Adipose tissue (tissue), 3 donors: ENCODE measurements around the gene SMC1B. TPM values are rescaled to one million over a fixed set of nuclear protein-coding genes. Genes with fewer than 3 reads are reported as not detected.

Source experiments
- H3K27ac ChIP-seq: one replicate; pipeline ENCODE4 v1.5.1; 2013; ENCODE audit warnings: low read depth, low read length
- WGBS, 3 donors: extraction: QIAGEN DNeasy Blood & Tissue Kit; methylation state at CpG; one replicate each; pipeline ENCODE4 v1.1.7; 2013; 5-methylcytosine and 5-hydroxymethylcytosine counted together
- polyA plus RNA-seq, 3 donors: library from polyadenylated mRNA; stranded (reverse); fragments of 200-250 nt; gene quantifications; one replicate each; pipeline ENCODE4 v1.2.3, GENCODE V29; 2013
- donor health status: healthy with polysubstance abuse.
- donor health status: Bipolar disorder and iron deficiency.
- donor health status: healthy.

The SMC1B gene
- polyA plus RNA-seq, 3 donors, result 0.01 to 0.02 TPM; not detected in 1

- 92 to 94% (median 94%) methylated on average over 23 of the region's 23 CpGs for WGBS, 3 donors
- no peak overlapping the region for H3K27ac ChIP-seq
Measured at GRCh38 chr22:45425531-45426265, 12.3 kb upstream of the SMC1B start.

DNA sequence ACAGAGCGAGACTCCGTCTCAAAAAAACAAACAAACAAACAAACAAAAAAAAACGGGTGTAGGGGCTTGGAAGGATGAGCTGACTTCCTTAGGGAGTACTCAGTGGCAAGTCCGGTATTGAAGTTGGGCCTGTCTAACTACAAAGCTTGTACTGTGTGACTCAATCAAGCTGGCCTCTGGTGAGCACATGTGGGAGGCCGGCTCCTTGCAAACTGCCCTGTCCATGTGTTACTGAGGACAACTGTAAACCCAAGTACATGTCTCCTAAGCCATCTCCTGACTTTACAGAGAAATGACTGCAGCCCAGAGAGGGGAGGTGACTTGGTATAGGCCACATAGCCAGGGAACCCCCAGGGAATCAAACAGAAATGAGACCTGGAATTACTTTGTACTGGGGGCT, 11.7 kb upstream of the SMC1B start:
- H3K27ac ChIP-seq, result no peak overlapping the region
- 65 to 71% (median 68%) methylated on average over 5 of the region's 5 CpGs for WGBS, 3 donors

DNA sequence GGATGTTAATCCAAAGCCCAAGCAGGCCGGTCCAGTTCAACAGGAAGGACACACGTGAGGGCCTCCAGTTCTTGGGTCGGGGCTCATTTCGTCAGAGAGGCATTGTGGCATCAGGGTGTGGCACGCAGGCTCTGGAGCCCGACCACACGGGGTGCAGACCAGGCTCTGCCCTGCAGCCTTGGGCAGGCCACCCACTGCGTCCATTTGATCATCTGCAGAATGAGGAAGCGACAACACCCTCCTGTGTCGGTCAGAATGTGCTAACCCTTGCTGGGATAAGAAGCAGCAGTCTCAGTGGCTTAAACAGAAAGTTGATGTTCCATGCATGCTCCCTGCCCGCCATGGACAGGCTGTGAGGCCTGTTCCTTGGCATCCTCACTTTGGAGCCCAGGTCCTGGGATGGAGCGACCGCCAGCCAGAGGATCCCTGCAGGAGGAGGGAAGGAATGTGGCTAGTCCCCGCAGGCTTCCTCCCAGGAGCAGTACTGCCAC, 10.9 kb upstream of the SMC1B start:
- WGBS, 3 donors, result 76 to 89% (median 79%) methylated on average over 14 of the region's 14 CpGs
- no peak overlapping the region for H3K27ac ChIP-seq

GRCh38 chr22:45423524-45423923, 10.1 kb upstream of the SMC1B start:
- H3K27ac ChIP-seq, result no peak overlapping the region
- 83 to 92% (median 85%) methylated on average over 4 of the region's 4 CpGs for WGBS, 3 donors

DNA sequence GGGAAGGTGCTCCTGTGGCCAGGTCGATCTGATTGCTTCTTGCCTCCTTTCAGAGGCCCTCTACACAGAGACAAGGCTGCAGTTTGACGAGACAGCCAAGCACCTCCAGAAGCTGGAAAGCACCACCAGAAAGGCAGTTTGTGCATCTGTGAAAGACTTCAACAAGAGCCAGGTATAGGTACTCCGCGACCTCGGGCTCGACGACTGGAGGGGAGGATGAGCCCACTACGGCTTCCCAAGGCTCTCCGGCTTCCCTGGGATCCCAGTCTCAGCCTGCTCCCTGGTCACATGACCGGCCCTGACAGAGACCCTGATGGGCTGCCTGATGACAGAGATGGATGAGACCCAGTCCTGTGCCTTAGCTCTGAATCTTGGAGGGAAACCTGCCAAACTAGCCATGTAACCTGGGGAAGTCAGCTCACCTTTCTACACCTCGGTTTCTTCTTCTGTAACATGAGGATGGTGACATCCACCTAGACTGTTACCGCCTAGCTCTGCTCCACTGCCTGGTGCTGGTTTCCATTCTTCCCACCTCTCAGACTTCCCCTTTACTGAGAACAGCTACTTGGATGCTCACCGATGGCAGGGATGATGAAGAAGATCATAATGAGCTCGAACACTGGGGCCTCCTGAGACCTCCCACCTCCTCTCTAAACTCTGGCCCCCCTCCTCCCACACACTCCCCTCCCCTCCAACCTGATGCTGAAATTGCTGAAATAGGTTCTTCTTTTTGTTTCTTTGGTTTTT, 9.0 kb upstream of the SMC1B start:
- H3K27ac ChIP-seq, result no peak overlapping the region
- WGBS, 3 donors, result 90 to 92% (median 92%) methylated on average over 14 of the region's 14 CpGs

- 70 to 78% (median 77%) methylated on average over 2 of the region's 2 CpGs for WGBS, 3 donors
- H3K27ac ChIP-seq, result no peak overlapping the region
Measured at GRCh38 chr22:45421349-45422055, 8.1 kb upstream of the SMC1B start.

- H3K27ac ChIP-seq, result no peak overlapping the region
- WGBS, 3 donors, result 85 to 98% (median 95%) methylated on average over 2 of the region's 2 CpGs
Measured at GRCh38 chr22:45420539-45420938, 7.1 kb upstream of the SMC1B start.

- H3K27ac ChIP-seq, result no peak overlapping the region
- WGBS, 3 donors, result 56 to 90% (median 89%) methylated on average over 4 of the region's 4 CpGs
Measured at GRCh38 chr22:45420011-45420410, 6.6 kb upstream of the SMC1B start.

DNA sequence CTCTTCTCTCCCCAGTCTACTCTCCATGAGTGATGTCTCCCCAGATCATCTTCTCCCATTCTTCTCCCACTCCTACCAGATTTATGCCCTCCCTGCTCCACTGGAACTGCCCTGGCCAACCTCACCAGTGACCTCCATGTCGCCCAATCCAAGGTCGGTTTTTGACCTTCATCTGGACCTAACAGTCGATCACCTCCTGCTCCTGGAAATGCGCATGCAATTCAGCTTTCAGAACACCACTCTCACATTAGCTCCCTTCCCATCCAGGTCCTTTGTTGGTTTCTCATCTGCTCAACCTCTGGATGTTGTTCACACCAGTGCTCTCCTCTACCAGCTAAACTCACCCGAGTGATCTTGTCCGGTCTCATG, 5.4 kb upstream of the SMC1B start:
- H3K27ac ChIP-seq, result no peak overlapping the region
- 93 to 98% (median 96%) methylated on average over 6 of the region's 6 CpGs for WGBS, 3 donors

DNA sequence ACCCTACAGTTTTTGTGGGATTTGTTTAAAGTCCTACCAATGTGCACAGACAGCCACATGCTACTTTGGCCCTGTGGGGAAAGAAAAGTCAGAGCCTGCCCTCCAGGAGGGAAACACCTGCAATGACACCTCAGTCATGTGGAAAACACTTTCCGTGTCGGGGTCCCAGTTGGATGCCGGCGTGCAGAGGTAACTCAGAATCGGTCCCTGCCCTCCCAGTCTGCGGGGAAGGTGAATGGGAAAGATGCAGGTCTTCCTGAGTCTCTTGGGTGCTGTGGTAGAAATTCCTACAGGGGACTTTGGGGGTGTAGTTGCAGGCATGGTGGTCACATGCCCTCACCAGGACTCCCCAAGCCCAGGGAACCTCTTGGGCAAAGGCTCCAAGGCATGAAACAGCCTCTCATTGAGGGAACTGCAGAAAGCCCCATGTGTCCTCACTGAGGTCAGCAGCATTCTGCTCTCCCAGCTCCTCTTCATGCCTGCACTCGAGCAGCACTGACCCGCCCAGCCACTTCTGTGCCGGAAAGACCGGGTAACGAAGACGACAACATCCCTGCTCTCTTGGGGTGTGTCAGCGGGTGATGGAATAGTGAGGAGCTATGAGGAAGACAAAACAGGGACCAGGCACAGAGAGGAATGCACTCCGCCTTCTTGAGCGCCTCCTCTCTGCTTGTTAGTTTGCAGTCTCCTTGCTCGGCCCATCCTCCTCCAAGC, 4.8 kb upstream of the SMC1B start:
- 94 to 97% (median 96%) methylated on average over 16 of the region's 16 CpGs for WGBS, 3 donors
- H3K27ac ChIP-seq, result no peak overlapping the region

DNA sequence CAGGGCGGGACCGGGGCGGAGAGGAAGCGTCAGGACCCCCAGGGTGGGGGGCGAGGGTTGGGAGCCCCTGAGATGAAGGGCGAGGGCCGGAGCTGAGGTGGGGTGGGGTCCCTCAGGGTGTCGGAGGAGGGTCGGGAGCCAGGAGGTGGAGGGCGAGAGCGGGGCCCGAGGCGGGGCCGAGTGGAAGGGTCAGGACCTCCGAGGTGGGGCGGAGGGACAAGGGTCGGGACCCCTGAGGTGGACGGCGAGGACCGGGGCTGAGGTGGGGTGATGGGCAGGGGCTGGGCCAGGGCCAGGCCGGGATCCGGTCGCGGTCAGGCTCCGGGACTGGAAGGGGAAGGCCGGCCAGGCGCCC, 409 bp downstream of the SMC1B start:
- 88 to 92% (median 88%) methylated on average over 25 to 27 of the region's 27 CpGs for WGBS, 3 donors
- no peak overlapping the region for H3K27ac ChIP-seq

DNA sequence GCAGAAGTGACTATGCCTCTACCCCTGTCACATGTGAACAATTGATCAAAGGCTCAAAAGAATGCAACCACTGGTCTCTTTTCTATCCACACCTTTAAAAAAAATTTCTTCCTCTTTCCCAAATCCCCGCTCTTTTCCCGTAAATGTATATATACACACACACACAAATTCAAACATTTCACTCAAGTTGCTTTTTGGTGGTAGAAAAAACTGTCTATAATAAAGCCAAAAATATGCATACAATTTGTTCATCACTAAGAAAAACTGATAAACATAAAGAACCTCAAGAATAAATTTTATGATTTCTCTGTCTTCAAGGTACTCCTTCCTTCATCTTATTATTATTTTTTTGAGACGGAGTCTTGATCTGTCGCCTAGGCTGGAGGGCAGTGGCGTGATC, 5.6 kb downstream of the SMC1B start:
- 96 to 98% (median 97%) methylated on average over 5 of the region's 5 CpGs for WGBS, 3 donors
- no peak overlapping the region for H3K27ac ChIP-seq

GRCh38 chr22:45402466-45402985, 10.9 kb downstream of the SMC1B start:
- no peak overlapping the region for H3K27ac ChIP-seq
- WGBS, 3 donors, result 71 to 78% (median 76%) methylated on average over 3 of the region's 3 CpGs

- 89 to 91% (median 90%) methylated on average over 5 of the region's 5 CpGs for WGBS, 3 donors
- H3K27ac ChIP-seq, result no peak overlapping the region
Measured at GRCh38 chr22:45399712-45400445, 13.5 kb downstream of the SMC1B start.

- 74 to 93% (median 91%) methylated on average over 13 of the region's 13 CpGs for WGBS, 3 donors
- no peak overlapping the region for H3K27ac ChIP-seq
Measured at GRCh38 chr22:45398214-45398613, 15.2 kb downstream of the SMC1B start.

GRCh38 chr22:45397806-45398205, 15.6 kb downstream of the SMC1B start:
- 82 to 89% (median 88%) methylated on average over 5 of the region's 5 CpGs for WGBS, 3 donors
- no peak overlapping the region for H3K27ac ChIP-seq

DNA sequence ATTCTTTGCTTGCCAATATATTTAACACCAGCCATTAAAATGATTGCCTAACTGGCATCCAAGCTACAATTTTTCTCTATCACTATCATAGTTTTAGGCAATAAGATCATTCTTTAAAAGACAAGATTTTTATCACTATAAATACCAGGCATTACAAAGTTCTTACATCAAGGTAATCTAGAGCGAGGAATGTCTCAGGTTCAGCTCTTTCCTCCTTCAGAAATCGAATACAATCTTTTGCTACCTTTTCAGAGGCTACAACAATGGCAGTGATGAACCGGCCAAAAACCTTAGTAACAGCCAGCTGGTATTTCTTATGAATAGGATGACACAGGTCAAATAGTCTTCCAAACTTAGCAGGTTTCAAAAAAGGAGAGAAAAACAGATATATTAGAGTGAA, 23.9 kb downstream of the SMC1B start:
- WGBS, 3 donors, result 78 to 84% (median 84%) methylated on average over 3 of the region's 3 CpGs

DNA sequence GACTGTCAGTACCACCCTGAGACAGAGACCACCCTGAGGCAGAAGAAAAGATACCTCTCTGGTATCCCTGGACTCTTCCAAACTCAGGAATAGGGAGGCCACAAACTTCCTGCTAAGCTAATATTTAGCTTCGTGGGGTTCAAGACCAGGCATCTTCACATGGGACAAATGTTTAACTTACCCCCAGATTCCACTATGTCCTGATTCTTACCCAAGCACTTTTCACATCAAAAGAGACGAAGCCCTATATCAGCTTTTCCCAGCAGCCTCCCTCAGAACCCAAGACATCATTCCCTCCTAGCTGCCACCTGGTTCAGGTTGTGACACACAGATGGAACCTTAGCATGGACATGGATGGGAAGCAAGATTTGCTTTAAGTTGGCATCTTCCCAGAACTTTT, 32.1 kb downstream of the SMC1B start:
- 92 to 96% (median 95%) methylated on average over 2 of the region's 2 CpGs for WGBS, 3 donors

More for the DNA sequence above, 23.9 kb downstream of the SMC1B start:
- no peak overlapping the region for H3K27ac ChIP-seq

More for the DNA sequence above, 32.1 kb downstream of the SMC1B start:
- H3K27ac ChIP-seq, result no peak overlapping the region
